ENCODE results near the gene MYOZ2.
"Not testable (repeated sequence)": the region's sequence is repeated elsewhere in the genome, so short reads cannot be mapped to it uniquely, and the experiment has no call there.

- not testable (repeated sequence) for TF ChIP-seq CTCF, POLR2A (IDR thresholded peaks at IDR 0.05)
These were observed 38.2 kb downstream of the MYOZ2 start for GRCh38 chr4:119173729-119174361.
